Measurements from ENCODE around the gene SERPINB11.

GRCh38 chr18:63747006-63747405 is 44.2 kb downstream of the SERPINB11 start:
- TF ChIP-seq CTCF (IDR thresholded peaks at IDR 0.05) (no peak), POLR2A (IDR thresholded peaks at IDR 0.05) (no peak)
